A549 (cell line): ENCODE results near the gene EPB41L4B.

ENCODE experiments used
- EHMT2 ChIP-seq: fragments of 200-600 bp; sonication (generic); IDR thresholded peaks from 2 replicates; pipeline ENCODE4 v1.6.1; 2016; ENCODE audit warnings: antibody characterized with exemption, low read depth, mild to moderate bottlenecking, moderate library complexity
- HDAC2 ChIP-seq: fragments of 200-600 bp; sonication (generic); IDR thresholded peaks from 2 replicates; pipeline ENCODE4 v1.6.1; 2016
- HMGXB4 ChIP-seq: fragments of 250-450 bp; sonication (Bioruptor Pico); IDR thresholded peaks from 2 replicates; pipeline ENCODE4 v1.5.0; 2021; ENCODE audit warnings: mild to moderate bottlenecking, moderate library complexity, borderline replicate concordance
- KDM5A ChIP-seq: fragments of 200-600 bp; sonication (generic); IDR thresholded peaks from 2 replicates; pipeline ENCODE4 v1.6.1; 2016; ENCODE audit warnings: antibody characterized with exemption, mild to moderate bottlenecking
- MAX ChIP-seq: IDR thresholded peaks from 2 replicates; pipeline ENCODE4 v1.6.1; 2012
- PBX3 ChIP-seq: IDR thresholded peaks from 2 replicates; pipeline ENCODE4 v1.6.1; 2012
- PHF8 ChIP-seq: fragments of 200-600 bp; sonication (generic); IDR thresholded peaks from 2 replicates; pipeline ENCODE4 v1.6.1; 2016; ENCODE audit warnings: low read depth, mild to moderate bottlenecking, antibody characterized with exemption, moderate library complexity, borderline replicate concordance
- POLR2A ChIP-seq: IDR thresholded peaks from 2 replicates; pipeline ENCODE4 v1.6.1; 2012; ENCODE audit warnings: mild to moderate bottlenecking, low read length
- TP53 ChIP-seq: fragments of 250-450 bp; sonication (Bioruptor Pico); IDR thresholded peaks from 2 replicates; pipeline ENCODE4 v1.5.0; 2021; ENCODE audit warnings: mild to moderate bottlenecking, moderate library complexity
- TF ChIP-seq, protein P1 (sequence below): fragments of >200 bp; sonication (Bioruptor Twin); formaldehyde crosslinking; IDR thresholded peaks from 3 replicates; pipeline ENCODE4 v1.5.1; 2016
- TF ChIP-seq, protein P2 (sequence below): fragments of 200-600 bp; sonication (generic); IDR thresholded peaks from 2 replicates; pipeline ENCODE4 v1.6.1; 2016; ENCODE audit warnings: antibody characterized with exemption, mild to moderate bottlenecking, moderate library complexity

GRCh38 chr9:109278216-109278615, 42.6 kb downstream of the EPB41L4B start:
- TF ChIP-seq, protein P1, sequence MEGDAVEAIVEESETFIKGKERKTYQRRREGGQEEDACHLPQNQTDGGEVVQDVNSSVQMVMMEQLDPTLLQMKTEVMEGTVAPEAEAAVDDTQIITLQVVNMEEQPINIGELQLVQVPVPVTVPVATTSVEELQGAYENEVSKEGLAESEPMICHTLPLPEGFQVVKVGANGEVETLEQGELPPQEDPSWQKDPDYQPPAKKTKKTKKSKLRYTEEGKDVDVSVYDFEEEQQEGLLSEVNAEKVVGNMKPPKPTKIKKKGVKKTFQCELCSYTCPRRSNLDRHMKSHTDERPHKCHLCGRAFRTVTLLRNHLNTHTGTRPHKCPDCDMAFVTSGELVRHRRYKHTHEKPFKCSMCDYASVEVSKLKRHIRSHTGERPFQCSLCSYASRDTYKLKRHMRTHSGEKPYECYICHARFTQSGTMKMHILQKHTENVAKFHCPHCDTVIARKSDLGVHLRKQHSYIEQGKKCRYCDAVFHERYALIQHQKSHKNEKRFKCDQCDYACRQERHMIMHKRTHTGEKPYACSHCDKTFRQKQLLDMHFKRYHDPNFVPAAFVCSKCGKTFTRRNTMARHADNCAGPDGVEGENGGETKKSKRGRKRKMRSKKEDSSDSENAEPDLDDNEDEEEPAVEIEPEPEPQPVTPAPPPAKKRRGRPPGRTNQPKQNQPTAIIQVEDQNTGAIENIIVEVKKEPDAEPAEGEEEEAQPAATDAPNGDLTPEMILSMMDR, result no peak
- TF ChIP-seq TP53 (CRISPR knock-in tag) (no peak), PHF8 (no peak), PBX3 (no peak), HMGXB4 (CRISPR knock-in tag) (no peak), POLR2A (no peak), KDM5A (no peak), HDAC2 (no peak), MAX (no peak), EHMT2 (no peak)
- TF ChIP-seq, protein P2, sequence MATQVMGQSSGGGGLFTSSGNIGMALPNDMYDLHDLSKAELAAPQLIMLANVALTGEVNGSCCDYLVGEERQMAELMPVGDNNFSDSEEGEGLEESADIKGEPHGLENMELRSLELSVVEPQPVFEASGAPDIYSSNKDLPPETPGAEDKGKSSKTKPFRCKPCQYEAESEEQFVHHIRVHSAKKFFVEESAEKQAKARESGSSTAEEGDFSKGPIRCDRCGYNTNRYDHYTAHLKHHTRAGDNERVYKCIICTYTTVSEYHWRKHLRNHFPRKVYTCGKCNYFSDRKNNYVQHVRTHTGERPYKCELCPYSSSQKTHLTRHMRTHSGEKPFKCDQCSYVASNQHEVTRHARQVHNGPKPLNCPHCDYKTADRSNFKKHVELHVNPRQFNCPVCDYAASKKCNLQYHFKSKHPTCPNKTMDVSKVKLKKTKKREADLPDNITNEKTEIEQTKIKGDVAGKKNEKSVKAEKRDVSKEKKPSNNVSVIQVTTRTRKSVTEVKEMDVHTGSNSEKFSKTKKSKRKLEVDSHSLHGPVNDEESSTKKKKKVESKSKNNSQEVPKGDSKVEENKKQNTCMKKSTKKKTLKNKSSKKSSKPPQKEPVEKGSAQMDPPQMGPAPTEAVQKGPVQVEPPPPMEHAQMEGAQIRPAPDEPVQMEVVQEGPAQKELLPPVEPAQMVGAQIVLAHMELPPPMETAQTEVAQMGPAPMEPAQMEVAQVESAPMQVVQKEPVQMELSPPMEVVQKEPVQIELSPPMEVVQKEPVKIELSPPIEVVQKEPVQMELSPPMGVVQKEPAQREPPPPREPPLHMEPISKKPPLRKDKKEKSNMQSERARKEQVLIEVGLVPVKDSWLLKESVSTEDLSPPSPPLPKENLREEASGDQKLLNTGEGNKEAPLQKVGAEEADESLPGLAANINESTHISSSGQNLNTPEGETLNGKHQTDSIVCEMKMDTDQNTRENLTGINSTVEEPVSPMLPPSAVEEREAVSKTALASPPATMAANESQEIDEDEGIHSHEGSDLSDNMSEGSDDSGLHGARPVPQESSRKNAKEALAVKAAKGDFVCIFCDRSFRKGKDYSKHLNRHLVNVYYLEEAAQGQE, result no peak
